Lower leg skin (tissue), 3 donors: ENCODE data around the gene APOBEC4.

Experiments
- CTCF ChIP-seq, 3 donors: fragments of 450-650 bp; IDR thresholded peaks; one replicate each; pipeline ENCODE4 v1.5.1; 2016; ENCODE audit warnings: antibody characterized with exemption in 3 of 3, mild to moderate bottlenecking in 3 of 3, moderate library complexity in 2 of 3
- POLR2A ChIP-seq, 2 donors: fragments of 450-650 bp; IDR thresholded peaks; one replicate each; pipeline ENCODE4 v1.6.1; 2016 to 2017; ENCODE audit warnings: antibody characterized with exemption in 2 of 2, mild to moderate bottlenecking in 1 of 2, moderate library complexity in 1 of 2

- TF ChIP-seq CTCF (IDR thresholded peaks at IDR 0.05) (no peak), POLR2A (IDR thresholded peaks at IDR 0.05) (no peak)
Observed at GRCh38 chr1:183630748-183631147, 22.4 kb downstream of the APOBEC4 start.
